GM21526 (cell line): ENCODE measurements around the gene AUTS2.

ENCODE experiments used
- ATAC-seq: cut with Tn5 transposase; IDR thresholded peaks from one replicate; pipeline ENCODE4 v1.9.1; 2021; ENCODE audit warnings: moderate library complexity; ENCODE audit not compliant: unreplicated experiment, low FRiP score

Gene AUTS2

DNA sequence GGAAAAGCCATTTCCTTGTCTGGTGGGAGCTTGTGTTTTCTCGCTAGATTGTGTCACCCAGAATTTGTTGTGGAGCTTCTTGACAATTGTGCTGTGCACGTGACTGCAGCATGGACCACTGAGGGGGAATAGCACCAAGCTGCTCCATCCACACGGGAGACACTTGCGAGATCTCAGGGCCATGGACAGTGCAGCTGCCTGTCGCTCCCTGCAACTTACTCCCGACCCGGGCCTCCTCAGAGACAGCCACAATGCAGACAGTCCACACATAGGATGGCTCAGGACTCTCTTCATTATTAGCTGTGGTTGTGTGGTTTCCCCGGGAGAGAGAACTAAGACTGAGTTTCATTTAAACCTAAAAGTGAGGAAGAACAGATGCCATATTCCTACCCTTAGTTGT is 860.5 kb downstream of the AUTS2 start:
- no peak for ATAC-seq

DNA sequence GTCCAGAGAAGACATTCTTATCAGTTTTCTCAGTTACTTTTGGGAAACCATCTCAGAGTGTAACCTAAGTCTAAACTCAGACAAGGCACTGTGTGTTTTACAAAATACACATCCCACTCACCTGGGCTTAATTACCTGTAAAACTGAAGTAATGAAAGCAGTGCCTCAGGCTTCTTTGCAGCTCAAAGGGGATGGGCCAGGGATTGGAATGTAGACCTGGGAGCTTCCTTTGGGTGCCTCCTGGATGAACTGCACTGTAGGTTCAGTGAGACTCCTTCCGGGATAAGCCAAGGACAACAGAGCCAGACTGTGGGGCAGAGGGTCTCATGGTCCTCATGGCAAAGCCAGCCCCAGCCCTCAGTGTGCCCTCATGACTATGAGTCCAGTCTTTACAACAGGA is 861.3 kb downstream of the AUTS2 start:
- ATAC-seq = no peak

DNA sequence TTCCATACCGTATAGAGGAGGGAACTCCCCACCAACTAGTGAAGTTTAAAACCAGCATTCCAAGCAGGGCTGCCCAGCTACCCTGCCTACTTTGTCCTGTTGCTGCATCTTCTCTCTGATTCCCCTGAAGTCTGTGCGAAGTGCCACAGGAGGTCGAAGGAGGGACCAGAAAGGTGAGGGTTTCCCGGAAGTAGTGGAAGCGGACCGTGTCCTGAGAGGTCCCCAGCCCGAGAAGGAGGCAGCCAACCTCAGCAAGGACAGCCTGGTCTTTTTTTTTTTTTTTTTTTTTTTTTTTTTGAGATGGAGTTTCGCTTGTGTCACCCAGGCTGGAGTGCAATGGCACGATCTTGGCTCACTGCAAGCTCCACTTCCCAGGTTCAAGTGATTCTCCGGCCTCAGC is 861.8 kb downstream of the AUTS2 start:
- no peak for ATAC-seq

DNA sequence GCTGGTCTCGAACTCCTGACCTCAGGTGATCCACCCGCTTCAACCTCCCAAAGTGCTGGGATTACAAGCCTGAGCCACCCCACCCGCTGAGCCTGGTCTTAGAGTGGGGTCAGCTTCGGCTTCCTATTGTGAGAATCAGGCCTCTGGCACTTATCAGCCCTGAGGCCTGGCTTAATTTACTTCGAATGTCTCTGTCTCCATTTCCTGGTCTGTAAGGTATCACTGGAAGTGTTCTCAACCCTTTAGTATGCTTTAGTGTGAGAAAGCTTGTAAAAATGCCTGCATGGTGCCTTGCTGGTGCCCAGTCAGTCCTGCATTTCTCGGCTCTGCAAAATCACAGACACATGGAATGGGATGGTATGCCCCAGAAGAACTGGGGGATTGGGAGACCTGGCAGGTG is 862.3 kb downstream of the AUTS2 start:
- ATAC-seq = no peak

DNA sequence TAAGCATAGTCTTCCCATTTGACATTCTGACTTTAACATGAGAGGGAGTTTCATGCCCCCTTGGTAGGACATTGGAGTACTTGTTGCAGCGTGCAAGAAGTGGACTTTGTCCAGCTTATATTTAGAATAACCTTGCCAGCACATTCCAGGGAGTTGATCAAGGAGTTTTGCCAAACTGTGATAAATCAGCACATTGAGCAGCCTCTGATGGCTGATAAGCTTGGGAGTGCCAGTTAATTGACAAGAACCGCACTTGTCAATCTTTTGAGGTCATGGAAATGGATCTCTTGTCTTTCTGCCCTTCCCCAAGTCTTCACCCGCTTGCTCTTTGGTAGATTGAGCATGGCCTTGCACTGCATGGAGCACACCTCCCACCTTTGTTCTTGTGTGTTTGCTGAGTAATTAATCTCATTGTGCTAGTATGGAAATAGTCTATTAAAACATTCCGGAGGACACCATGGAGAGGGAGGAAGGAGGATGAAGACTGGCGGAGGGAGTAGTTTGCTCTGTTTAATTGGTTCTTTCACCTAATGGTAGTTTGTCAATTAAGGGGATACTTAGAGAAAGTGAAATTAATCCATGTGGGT is 865.2 kb downstream of the AUTS2 start:
- ATAC-seq = no peak

DNA sequence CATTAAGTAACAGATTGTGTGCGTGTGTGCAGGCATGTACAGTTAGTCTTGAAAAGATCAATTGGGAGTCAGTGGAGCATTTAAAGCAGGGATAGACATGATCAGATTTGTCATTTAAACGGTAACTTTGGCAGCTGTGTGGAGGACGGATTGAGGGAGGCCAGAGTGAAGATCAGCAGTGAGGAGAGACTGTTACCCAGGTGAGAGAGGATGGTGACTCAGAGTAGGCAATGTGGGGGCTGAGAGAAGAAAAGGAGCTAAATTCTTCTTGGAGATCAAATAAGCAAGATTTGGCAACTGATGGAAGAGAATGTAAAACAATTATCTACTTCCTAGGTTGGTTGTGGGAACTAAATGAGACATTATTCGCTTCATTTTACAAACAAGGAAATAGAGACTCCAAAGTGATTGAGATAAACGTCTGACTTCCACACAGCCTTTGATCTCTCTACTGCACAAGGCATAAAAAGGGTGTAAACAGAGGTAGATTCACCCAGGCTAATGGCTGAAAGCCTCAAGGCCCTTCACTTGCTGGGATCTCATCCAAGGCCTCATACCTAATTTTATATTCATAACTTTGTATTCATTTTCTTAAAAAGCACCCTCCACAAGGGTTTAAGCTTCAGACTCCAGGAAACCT is 868.6 kb downstream of the AUTS2 start:
- ATAC-seq = no peak

DNA sequence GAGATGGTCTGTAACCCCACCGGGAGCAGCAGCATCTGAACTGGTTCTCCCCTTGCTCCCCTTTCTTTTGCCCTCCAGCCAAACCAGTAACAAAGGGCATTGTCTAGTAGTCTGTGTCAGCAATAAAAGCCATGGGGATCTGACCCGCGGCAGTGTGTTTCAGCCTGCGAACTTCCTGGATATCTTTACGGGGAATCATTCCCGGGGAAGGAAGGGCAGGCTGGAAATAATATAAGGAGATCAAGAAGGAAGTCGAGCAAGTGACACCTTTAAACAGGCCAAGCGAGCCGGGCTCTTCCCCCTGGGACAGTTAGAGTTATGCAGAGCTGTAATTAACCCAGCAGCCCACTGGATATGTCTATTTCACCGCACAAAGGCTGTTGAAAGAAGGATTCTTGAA is 872.5 kb downstream of the AUTS2 start:
- ATAC-seq = no peak

DNA sequence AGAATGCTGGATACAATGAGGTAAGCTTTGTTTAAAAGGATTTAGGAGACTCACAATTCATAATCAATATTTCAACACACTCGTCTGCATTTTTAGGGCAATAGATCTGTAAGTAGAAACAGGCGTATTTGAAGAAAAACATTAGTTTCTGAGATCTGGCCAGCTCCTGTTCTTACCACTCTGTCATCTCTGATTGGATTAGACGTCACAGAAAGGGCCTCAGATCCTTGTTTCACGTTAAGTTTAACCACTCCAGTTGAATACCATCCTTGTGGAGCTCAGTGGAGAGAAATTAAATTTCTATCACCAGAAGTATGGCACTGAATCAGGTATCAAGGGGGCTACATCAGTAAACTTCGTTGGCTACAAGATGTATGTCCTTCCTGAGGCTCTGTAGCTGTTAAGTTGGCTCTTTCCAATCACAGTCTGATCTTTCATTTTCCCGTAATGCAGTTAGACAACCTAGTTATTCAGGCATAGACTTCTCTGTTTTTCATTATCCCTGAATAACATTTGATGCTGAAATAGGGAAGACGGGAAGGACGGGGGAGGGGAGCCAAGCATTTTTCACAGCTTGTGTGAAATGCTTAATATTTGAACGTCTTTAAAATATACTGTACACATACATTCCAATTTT is 874.4 kb downstream of the AUTS2 start:
- ATAC-seq = no peak

DNA sequence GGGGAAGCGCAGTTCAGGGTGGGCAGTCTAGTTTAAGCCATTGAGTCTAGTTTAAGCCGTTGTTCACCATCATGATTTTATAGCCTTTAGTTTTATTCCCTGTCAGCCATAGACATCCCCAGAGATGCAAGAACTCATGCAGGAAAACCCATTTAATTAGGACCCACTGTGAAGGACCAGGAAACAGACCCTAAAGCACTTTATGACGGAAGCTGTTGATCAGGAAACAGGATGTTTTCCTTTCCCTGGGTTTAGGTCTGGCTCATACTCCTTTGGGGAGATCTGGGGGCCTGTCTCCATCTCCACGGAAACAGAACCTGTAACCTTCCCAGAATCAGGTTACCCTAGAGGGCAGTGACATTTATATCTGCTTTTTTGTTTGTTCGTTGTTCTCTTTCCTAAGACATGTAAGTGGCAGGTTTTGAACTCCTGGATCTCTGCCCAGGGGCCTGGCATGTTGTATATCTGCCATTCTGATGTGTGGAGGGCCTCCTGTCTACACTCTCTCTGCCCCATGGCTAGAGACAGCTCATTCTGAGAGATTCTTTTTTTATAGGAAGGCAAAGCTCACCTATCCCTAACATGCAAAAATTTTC is 876.5 kb downstream of the AUTS2 start:
- no peak for ATAC-seq

DNA sequence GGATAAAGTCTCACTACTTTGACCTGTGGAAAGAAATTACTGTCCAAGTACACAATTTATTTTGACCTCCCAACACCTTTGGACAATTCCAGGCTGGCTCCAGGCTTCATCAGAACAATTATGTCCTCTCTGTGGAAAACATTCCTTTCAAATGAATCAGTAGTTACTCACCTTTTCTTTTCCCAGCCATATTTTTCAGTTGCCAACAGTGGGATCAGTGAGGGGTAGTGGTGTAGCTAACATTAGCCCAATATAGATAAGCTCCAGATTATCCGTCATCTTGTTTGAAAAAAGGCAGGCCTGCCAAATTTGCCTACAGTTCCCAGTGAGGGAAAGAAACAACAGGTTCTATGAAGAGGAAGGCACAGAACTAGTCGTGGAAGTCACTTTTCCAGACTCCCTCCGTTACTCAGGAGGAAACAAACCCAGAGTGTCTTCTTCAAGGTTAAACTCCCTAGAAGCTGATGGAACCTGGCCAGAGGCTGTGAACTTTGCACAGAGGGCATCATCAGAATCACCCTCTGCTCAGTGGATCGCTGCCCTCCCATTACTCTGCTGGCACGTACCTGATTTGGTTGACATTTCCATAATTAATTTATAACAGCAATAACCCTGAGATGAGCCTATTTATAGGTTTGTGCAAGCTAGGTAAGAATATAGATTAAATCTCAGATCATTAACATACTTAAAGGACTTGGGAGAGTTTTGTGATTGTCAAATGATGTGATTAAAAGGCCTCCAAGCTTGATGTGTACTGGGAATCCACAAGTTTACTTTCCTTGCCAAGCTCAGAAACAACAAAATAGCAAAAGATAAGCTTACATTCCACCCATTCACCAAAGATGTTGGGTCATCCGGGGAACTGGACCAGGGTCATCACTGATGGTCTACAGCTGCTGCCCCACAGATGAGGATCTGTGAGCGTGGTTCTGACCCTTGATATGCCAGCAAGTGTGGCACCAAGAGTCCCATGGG is 879.0 kb downstream of the AUTS2 start:
- ATAC-seq = no peak

DNA sequence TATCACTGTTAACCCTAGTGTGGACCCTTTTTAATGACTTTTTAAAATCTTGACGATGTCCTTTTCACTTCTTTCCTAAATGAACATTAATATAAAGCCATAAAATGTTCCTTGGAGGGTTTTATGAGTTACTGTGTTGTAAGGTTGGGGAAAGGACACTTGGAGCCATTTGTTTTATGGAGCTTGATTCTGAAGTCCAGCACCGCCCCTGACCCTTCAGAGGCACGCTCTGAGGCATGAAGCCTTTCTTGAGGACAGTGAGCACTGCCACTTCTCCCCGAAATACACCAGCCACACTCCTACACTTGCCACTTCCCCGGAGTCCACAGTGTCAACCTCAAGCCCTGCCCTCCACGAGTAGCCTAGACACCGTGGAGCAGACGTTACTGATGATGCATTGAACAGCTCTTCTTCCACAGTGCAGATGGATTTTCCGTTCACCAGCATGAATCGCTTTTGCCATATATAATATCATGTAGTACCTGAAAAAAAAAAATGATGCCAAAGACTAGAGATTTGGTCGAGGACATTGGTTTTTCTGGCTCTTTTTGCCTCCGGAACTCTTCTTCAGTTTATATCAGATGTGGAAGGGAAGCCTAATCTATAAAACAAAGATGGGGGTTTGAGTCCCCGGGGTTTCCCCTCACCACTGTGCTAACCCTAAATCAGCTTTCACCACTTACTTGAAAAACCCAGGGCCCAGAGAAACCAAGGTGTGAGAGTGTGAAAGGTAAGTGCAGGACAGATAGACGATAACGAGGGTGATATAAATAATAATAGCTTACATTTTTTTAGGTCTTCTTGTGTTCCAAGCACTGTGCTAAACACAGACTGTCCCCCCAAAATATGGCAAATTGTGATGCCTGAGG is 881.1 kb downstream of the AUTS2 start:
- ATAC-seq = no peak

DNA sequence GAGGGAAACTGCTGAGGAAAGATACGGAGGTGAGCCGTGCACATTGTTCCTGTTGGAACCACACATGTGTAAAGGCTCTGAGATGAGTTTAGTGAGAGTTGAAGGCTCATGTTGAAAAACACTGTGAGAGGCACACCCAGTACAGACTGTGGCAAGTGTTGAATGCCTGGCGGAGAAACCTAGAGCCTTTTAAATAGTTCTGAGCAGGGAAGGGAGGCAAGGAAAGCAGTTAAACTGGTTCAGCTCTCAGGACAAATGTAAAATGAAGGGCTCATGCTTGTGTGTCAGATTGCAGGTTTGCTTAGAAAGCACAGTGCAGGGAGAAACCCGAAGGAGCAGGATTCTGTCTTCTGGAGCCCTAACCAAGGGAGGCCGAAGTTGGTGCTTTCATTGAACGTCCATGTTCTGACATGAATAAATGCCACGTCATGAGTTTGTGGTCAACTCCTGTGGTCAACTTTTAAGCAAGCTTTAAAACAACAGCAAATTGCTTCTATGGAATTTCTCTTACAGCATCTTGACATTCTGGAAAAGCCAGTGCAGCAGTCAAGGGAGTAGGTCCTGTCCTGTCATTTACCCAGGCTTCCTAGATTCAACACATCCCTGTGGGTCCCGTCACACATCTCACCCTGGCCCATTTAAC is 882.8 kb downstream of the AUTS2 start:
- no peak for ATAC-seq

DNA sequence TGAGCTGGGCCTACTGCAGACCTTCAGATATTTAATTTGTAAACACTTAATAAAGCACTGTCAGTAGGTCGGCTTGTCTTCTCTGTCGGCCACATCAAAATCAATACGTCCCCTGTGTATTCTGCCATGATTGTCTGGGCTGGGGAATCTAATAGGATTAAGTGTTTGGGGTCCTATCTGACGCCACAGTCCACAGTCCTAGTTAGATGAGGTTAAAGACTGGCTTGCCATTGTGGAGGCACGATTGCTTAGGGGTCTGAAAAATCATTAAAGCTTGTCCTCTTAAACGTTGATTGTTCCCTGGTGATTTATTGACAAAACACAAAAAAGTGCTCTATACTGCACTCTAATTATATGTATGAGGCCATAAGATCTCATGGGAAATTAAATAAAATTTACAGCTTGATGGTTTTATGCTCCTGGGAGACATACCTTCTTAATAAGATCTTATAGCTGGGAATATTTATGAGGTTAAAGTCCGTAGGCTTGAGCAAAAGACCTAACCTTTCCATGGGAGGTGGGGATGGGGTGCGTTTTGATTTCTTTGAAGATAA is 883.4 kb downstream of the AUTS2 start:
- ATAC-seq = no peak

DNA sequence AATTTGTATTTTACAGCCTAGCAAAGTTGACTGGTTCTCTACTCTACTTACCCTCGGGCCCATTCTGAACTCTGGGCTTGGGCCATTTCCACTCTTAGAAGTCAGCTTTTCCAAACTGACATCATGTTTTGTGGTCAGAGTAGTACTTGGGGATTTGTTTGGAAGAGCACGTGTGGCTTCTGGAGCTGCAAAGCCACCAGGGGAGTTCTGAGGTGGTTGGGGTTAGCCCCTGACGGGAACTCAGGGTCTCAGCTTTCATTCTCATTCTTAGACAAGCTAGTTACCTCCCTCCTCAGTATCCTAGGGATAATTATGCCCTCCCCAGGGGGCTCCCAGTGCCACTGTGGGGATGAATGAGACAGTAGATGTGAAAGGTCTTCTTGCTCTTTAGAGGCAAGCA is 886.0 kb downstream of the AUTS2 start:
- no peak for ATAC-seq

DNA sequence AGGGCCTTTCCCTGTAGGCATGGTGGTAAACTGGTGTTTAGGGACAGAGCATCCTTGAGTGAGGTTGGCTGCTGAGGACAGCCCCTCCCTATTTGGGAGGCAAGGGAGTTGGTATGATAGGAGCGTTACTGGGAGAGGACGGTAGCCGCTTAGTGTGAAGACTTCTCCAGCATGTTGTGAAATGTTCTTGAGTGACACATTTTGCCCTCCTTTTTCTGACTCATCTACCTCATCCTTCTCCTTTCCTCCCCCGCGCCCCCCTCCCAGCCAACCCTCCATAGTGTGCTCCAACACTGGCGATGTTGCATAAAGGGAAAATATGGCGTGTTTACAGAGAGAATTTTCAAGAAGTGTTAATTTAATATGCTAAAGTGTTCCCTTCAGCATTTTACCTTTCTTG is 888.7 kb downstream of the AUTS2 start:
- no peak for ATAC-seq

DNA sequence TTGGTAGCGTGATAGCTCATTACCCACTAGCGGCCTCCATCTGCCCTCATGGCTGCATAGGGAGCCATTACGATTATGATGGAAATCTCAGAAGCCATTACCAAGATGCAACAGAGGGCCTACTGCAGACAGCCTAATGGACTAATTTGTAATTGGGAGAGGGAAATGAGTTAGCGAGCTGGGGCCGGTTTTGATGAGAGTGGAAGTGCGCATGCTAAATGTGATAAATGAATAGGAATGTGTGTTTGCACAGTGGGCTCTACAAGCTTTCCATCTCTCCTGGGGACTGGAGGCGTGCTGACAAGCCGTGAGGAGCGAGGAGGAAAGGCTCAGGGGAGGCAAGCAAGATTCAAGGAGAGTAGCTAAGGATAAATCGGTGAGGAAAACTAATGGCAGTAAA is 889.2 kb downstream of the AUTS2 start:
- no peak for ATAC-seq

DNA sequence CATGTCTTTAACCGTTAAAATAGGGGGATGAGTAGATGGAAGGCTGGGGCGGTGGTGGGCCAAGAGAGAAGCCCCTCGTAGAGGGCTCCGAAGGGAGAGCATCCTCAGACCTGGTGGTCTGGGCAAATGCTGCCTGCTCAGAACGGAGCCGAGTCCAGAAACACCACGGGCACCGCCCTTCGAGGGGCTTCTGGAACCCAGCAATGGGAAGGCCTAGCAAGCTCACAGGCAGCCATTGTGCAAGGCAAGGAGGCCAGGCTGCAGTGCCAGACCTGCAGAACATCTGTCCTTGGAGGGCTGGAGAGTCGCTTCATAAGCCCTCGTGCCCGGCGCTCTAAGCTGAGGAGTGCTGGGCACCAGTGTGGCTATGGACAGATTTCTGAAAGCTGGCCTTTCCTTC is 889.6 kb downstream of the AUTS2 start:
- ATAC-seq = no peak

DNA sequence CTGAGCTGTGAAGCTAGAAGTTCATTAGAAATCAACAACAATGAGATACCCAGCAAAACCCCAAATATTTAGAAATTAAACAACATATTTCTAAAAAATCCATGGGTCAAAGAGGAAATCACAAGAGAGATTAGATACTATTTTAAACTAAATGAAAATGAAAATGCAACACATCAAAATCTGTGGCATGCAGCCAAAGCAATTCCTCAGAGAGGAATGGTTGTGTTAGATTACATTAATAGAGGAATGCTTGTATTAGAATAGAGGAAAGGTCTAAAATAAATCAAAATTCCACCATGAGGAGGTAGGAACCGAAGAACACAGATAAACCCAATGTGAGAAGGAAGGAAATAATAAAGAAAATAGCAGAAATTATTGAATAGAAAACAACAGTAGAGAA is 891.5 kb downstream of the AUTS2 start:
- ATAC-seq = no peak

DNA sequence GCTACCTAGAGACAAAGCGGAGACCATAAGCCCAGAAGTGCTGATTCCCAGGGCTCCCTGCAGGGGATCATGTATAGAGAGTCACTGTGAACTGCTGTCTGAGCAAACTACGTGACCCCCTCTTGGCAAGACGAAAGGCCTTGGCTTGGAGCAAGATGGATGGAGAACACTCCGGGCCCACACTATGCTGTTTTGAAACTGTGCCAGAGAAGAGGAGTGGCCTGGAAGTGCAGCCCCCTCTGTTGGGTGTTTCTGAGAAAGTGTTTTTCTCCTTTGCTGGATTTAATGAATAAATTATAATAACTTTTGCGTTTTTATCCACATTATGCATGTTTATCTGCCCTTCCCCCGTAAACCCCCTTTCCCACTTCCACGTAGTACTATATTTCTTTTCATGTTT is 894.4 kb downstream of the AUTS2 start:
- ATAC-seq = no peak
